NCI-H2171 (cell line): ENCODE results near the gene NR3C1.
"Not testable (repeated sequence)": the region's sequence is repeated elsewhere in the genome, so short reads cannot be mapped to it uniquely, and the experiment has no call there.

Experiments used
- DNase-seq: peaks from one replicate; lab custom pipeline; 2025; lab: John Stamatoyannopoulos, UW

NR3C1 gene

GRCh38 chr5:143337946-143338345 is 65.5 kb downstream of the NR3C1 start:
- DNase-seq = no peak

GRCh38 chr5:143336485-143336884 is 67.0 kb downstream of the NR3C1 start:
- DNase-seq = no peak

- no peak for DNase-seq
These were observed 68.6 kb downstream of the NR3C1 start for GRCh38 chr5:143334903-143335302.

- not testable (repeated sequence) for DNase-seq
These were observed 69.1 kb downstream of the NR3C1 start for GRCh38 chr5:143334380-143334779.

- DNase-seq = no peak
These were observed 71.5 kb downstream of the NR3C1 start for GRCh38 chr5:143331956-143332355.

GRCh38 chr5:143329843-143330242 is 73.6 kb downstream of the NR3C1 start:
- DNase-seq = no peak

GRCh38 chr5:143328589-143329220 is 74.8 kb downstream of the NR3C1 start:
- DNase-seq = no peak

GRCh38 chr5:143325086-143325485 is 78.4 kb downstream of the NR3C1 start:
- not testable (repeated sequence) for DNase-seq

GRCh38 chr5:143322931-143323630 is 80.4 kb downstream of the NR3C1 start:
- DNase-seq = not testable (repeated sequence)

- no peak for DNase-seq
These were observed 81.3 kb downstream of the NR3C1 start for GRCh38 chr5:143322176-143322575.

- DNase-seq = no peak
These were observed 83.9 kb downstream of the NR3C1 start for GRCh38 chr5:143319437-143320227.

GRCh38 chr5:143318833-143319232 is 84.7 kb downstream of the NR3C1 start:
- no peak for DNase-seq

GRCh38 chr5:143318270-143318669 is 85.2 kb downstream of the NR3C1 start:
- no peak for DNase-seq

GRCh38 chr5:143316844-143317631 is 86.4 kb downstream of the NR3C1 start:
- DNase-seq = peak; percentile 17

- DNase-seq = no peak
These were observed 87.1 kb downstream of the NR3C1 start for GRCh38 chr5:143316337-143316736.

- no peak for DNase-seq
These were observed 87.6 kb downstream of the NR3C1 start for GRCh38 chr5:143315929-143316328.

GRCh38 chr5:143315214-143315613 is 88.3 kb downstream of the NR3C1 start:
- DNase-seq = no peak

- DNase-seq = no peak
These were observed 88.8 kb downstream of the NR3C1 start for GRCh38 chr5:143314659-143315058.

- no peak for DNase-seq
These were observed 89.4 kb downstream of the NR3C1 start for GRCh38 chr5:143314099-143314498.

GRCh38 chr5:143313298-143313852 is 90.1 kb downstream of the NR3C1 start:
- DNase-seq = no peak

GRCh38 chr5:143312822-143313221 is 90.7 kb downstream of the NR3C1 start:
- no peak for DNase-seq

GRCh38 chr5:143311955-143312354 is 91.5 kb downstream of the NR3C1 start:
- no peak for DNase-seq
